Neural cell (in vitro differentiated cells): ENCODE measurements around the gene CCDC158. TPM values are rescaled to one million over a fixed set of nuclear protein-coding genes. Genes with fewer than 3 reads are reported as not detected.

Experiments used
- H2AFZ ChIP-seq: fragments of 200-600, 300-800 bp; sonication (generic), shearing (Covaris generic); 2 replicates; pipeline ENCODE4 v1.6.0; 2014; ENCODE audit warnings: low read depth, mild to moderate bottlenecking, antibody characterized with exemption, low read length, moderate library complexity
- H3F3A ChIP-seq: fragments of 200-600 bp; shearing (Covaris generic); 2 replicates; pipeline ENCODE4 v1.6.1; 2016; ENCODE audit warnings: mild to moderate bottlenecking, moderate library complexity, mixed read lengths, antibody characterized with exemption, low read length; ENCODE audit not compliant: insufficient read depth, poor library complexity, severe bottlenecking
- H3K27ac ChIP-seq: fragments of 200-600, 300-800 bp; sonication (generic), shearing (Covaris generic); 2 replicates; pipeline ENCODE4 v1.5.1; 2014; ENCODE audit warnings: mild to moderate bottlenecking, low read length, moderate library complexity
- H3K27me3 ChIP-seq: fragments of 300-800, 200-600 bp; sonication (generic), shearing (Covaris generic); 2 replicates; pipeline ENCODE4 v1.6.0; 2014; ENCODE audit warnings: mild to moderate bottlenecking, low read depth, low read length, moderate library complexity; ENCODE audit not compliant: insufficient read depth
- H3K36me3 ChIP-seq: fragments of 300-800, 200-600 bp; sonication (generic), shearing (Covaris generic); 2 replicates; pipeline ENCODE4 v1.5.1; 2014; ENCODE audit warnings: mild to moderate bottlenecking, antibody characterized with exemption, low read length, moderate library complexity; ENCODE audit not compliant: insufficient read depth
- H3K4me2 ChIP-seq: fragments of 300-800, 200-600 bp; sonication (generic), shearing (Covaris generic); 2 replicates; pipeline ENCODE4 v1.6.0; 2014; ENCODE audit warnings: mild to moderate bottlenecking, low read length
- H3K4me3 ChIP-seq: fragments of 300-800, 200-600 bp; sonication (generic), shearing (Covaris generic); 2 replicates; pipeline ENCODE4 v1.5.1; 2014; ENCODE audit warnings: mild to moderate bottlenecking, low read length, moderate library complexity
- H3K79me2 ChIP-seq: fragments of 200-600 bp; shearing (Covaris generic); replicated peaks from 2 replicates; pipeline ENCODE4 v1.6.0; 2014; ENCODE audit warnings: mild to moderate bottlenecking, low read length, moderate library complexity; ENCODE audit not compliant: insufficient read depth
- H3K9ac ChIP-seq: fragments of 300-800, 200-600 bp; sonication (generic), shearing (Covaris generic); 2 replicates; pipeline ENCODE4 v1.6.1; 2016; ENCODE audit warnings: mild to moderate bottlenecking, low read length, mixed read lengths
- H3K9me2 ChIP-seq: fragments of 200-600 bp; shearing (Covaris generic); 2 replicates; pipeline ENCODE4 v1.6.1; 2016; ENCODE audit warnings: mild to moderate bottlenecking, low read length, mixed read lengths; ENCODE audit not compliant: insufficient read depth
- H3K9me3 ChIP-seq: fragments of 200-600, 300-800 bp; sonication (generic), shearing (Covaris generic); 2 replicates; pipeline ENCODE4 v1.6.1; 2016; ENCODE audit warnings: mild to moderate bottlenecking, mixed run types, low read length, moderate library complexity, mixed read lengths
- H4K20me1 ChIP-seq: fragments of 200-600 bp; shearing (Covaris generic); 2 replicates; pipeline ENCODE4 v1.6.1; 2016; ENCODE audit warnings: mild to moderate bottlenecking, mixed run types; ENCODE audit not compliant: insufficient read depth
- CTCF ChIP-seq: fragments of 450-650 bp; IDR thresholded peaks from 2 replicates; pipeline ENCODE4 v1.5.1; 2014; ENCODE audit warnings: antibody characterized with exemption, mild to moderate bottlenecking, moderate library complexity; ENCODE audit not compliant: poor library complexity, severe bottlenecking
- EP300 ChIP-seq: fragments of 450-650 bp; conservative IDR thresholded peaks from 2 replicates; pipeline ENCODE4 v1.6.1; 2014; ENCODE audit warnings: antibody characterized with exemption, mild to moderate bottlenecking, moderate library complexity; ENCODE audit not compliant: poor library complexity, severe bottlenecking
- EZH2 ChIP-seq: fragments of 200-600, 300-800 bp; shearing (Covaris generic), sonication (generic); IDR thresholded peaks from 2 replicates; pipeline ENCODE4 v1.6.1; 2014; ENCODE audit warnings: antibody characterized with exemption, low read length, borderline replicate concordance, mild to moderate bottlenecking; ENCODE audit not compliant: insufficient read depth, poor library complexity, severe bottlenecking
- MXI1 ChIP-seq: fragments of 450-650 bp; conservative IDR thresholded peaks from 2 replicates; pipeline ENCODE4 v1.6.1; 2014; ENCODE audit warnings: antibody characterized with exemption, mild to moderate bottlenecking; ENCODE audit not compliant: poor library complexity, severe bottlenecking
- POLR2AphosphoS5 ChIP-seq: IDR thresholded peaks from 2 replicates; pipeline ENCODE4 v1.6.1; 2012
- RAD21 ChIP-seq: fragments of 450-650 bp; conservative IDR thresholded peaks from 2 replicates; pipeline ENCODE4 v1.6.1; 2014; ENCODE audit warnings: antibody characterized with exemption, mild to moderate bottlenecking, moderate library complexity
- REST ChIP-seq: IDR thresholded peaks from 2 replicates; pipeline ENCODE4 v1.6.1; 2012; ENCODE audit warnings: borderline replicate concordance
- SMC3 ChIP-seq: fragments of 450-650 bp; conservative IDR thresholded peaks from 2 replicates; pipeline ENCODE4 v1.6.1; 2014; ENCODE audit warnings: antibody characterized with exemption, mild to moderate bottlenecking, moderate library complexity; ENCODE audit not compliant: poor library complexity
- TAF1 ChIP-seq: IDR thresholded peaks from 2 replicates; pipeline ENCODE4 v1.6.1; 2012; ENCODE audit warnings: low read depth
- polyA plus RNA-seq: library from polyadenylated mRNA; depleted of rRNA; stranded (reverse); fragments of >200 nt; gene quantifications from 2 replicates; pipeline ENCODE4 v1.2.3, GENCODE V29; 2014

Gene CCDC158
- polyA plus RNA-seq, 1 donor from 2014 or later: not detected

GRCh38 chr4:76373919-76374552 is 46.9 kb downstream of the CCDC158 start:
- Histone ChIP-seq H3K79me2 (no peaks in the 10 kb centered on the region), H3K36me3 (no peaks in the 10 kb centered on the region), H3K27ac (no peak overlapping the region), H4K20me1 (no peaks in the 10 kb centered on the region), H3K9me2 (no peaks in the 10 kb centered on the region), H2AFZ (no peak overlapping the region), H3K9ac (no peak overlapping the region), H3K4me2 (no peak overlapping the region), H3K27me3 (no peaks in the 10 kb centered on the region), H3K4me3 (no peak overlapping the region), H3K9me3 (no peaks in the 10 kb centered on the region), H3F3A (no peaks in the 10 kb centered on the region)
- TF ChIP-seq TAF1 (no peak), POLR2AphosphoS5 (no peak), REST (no peak), MXI1 (no peak), EP300 (no peak), CTCF (no peak), SMC3 (no peak), RAD21 (no peak), EZH2 (no peak)

- Histone ChIP-seq H3F3A (no peaks in the 10 kb centered on the region), H3K9me3 (no peaks in the 10 kb centered on the region), H3K79me2 (no peaks in the 10 kb centered on the region), H3K9ac (no peak overlapping the region), H3K27me3 (no peaks in the 10 kb centered on the region), H4K20me1 (no peaks in the 10 kb centered on the region), H3K4me3 (no peak overlapping the region), H3K9me2 (no peaks in the 10 kb centered on the region), H2AFZ (no peak overlapping the region), H3K4me2 (no peak overlapping the region), H3K36me3 (no peaks in the 10 kb centered on the region), H3K27ac (no peak overlapping the region)
- no peak for TF ChIP-seq MXI1
- TF ChIP-seq RAD21: no peak
- no peak for TF ChIP-seq TAF1
- TF ChIP-seq EZH2: no peak
- TF ChIP-seq EP300: no peak
- TF ChIP-seq REST: no peak
- no peak for TF ChIP-seq SMC3
- no peak for TF ChIP-seq POLR2AphosphoS5
- TF ChIP-seq CTCF: no peak
These were observed 54.2 kb downstream of the CCDC158 start for GRCh38 chr4:76366737-76367136.
